Spleen (tissue), 7 donors: ENCODE measurements around the gene EBF4.

Experiments
- POLR2A ChIP-seq, 3 donors: fragments of 450-650 bp; IDR thresholded peaks; one replicate each; pipeline ENCODE4 v1.5.1; 2017; ENCODE audit warnings: antibody characterized with exemption in 3 of 3, mild to moderate bottlenecking in 1 of 3
- POLR2AphosphoS5 ChIP-seq, 3 donors: sonication (generic); formaldehyde crosslinking; IDR thresholded peaks; one replicate each; pipeline ENCODE4 v1.5.1; 2017; ENCODE audit warnings: antibody characterized with exemption in 3 of 3
- TF ChIP-seq, protein P1 (sequence below), 11 experiments: fragments of 200-600 bp in 7 of 11; fragments of 450-650 bp in 4 of 11; sonication (generic) in 4 of 11; IDR thresholded peaks in 8 of 11; conservative IDR thresholded peaks in 3 of 11; 1 replicate in 7 of 11; 2 replicates in 4 of 11; pipeline versions ENCODE4 v1.4.0 to v1.8.0; 2016 to 2021; ENCODE audit warnings: antibody characterized with exemption in 11 of 11, inconsistent platforms in 4 of 11, mild to moderate bottlenecking in 1 of 11
- donor health status: DM: no; HTN: no; CAD: no; lungs with moderate emphysema.
- donor health status: DM: no; HTN: no; CAD: no.
- donor health status: DM: no; HTN: no; CAD: no.

DNA sequence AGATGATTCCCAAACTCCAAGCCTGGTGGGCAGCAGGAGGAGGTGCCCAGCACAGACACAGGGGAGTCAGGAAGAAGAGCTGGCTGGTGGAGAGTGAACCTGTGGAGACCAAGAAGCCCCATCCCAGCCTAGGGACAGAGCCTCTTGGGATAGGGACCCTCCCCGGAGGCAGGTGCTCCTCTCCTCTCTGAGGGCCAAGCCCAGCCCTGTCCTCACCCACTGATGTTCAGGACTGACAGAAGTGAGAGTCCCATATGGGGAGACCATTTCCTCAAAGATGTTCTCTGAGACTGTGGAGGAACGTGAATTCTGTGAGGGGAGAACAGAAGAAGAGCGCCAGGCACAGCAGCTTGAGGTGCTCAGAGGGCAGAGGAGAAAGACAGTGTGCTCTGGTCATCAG is 2.4 kb upstream of the EBF4 start:
- TF ChIP-seq, protein P1, sequence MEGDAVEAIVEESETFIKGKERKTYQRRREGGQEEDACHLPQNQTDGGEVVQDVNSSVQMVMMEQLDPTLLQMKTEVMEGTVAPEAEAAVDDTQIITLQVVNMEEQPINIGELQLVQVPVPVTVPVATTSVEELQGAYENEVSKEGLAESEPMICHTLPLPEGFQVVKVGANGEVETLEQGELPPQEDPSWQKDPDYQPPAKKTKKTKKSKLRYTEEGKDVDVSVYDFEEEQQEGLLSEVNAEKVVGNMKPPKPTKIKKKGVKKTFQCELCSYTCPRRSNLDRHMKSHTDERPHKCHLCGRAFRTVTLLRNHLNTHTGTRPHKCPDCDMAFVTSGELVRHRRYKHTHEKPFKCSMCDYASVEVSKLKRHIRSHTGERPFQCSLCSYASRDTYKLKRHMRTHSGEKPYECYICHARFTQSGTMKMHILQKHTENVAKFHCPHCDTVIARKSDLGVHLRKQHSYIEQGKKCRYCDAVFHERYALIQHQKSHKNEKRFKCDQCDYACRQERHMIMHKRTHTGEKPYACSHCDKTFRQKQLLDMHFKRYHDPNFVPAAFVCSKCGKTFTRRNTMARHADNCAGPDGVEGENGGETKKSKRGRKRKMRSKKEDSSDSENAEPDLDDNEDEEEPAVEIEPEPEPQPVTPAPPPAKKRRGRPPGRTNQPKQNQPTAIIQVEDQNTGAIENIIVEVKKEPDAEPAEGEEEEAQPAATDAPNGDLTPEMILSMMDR (IDR thresholded peaks at IDR 0.05 in 8 of 11, conservative IDR thresholded peaks at IDR 0.05 in 3 of 11): no peak
- no peak for TF ChIP-seq POLR2AphosphoS5 (IDR thresholded peaks at IDR 0.05)
- no peak for TF ChIP-seq POLR2A (IDR thresholded peaks at IDR 0.05)
